ENCODE data around the gene MUC6. TPM values are rescaled to one million over a fixed set of nuclear protein-coding genes. Genes with fewer than 3 reads are reported as not detected.

The MUC6 gene
- total RNA-seq, 4 donors from 2014 or later, result not detected

GRCh38 chr11:1028291-1028540 lies 8.3 kb downstream of the MUC6 start:
- TF ChIP-seq CTCF (IDR thresholded peaks at IDR 0.05; ENCODE audit: low read depth), result no peak

- TF ChIP-seq CTCF (IDR thresholded peaks at IDR 0.05; ENCODE audit: low read depth), result no peak
Measured at GRCh38 chr11:1027483-1028290, 8.8 kb downstream of the MUC6 start.

- no peak for TF ChIP-seq CTCF (IDR thresholded peaks at IDR 0.05; ENCODE audit: low read depth)
Measured at GRCh38 chr11:1026641-1027482, 9.7 kb downstream of the MUC6 start.

GRCh38 chr11:1026163-1026450 lies 10.4 kb downstream of the MUC6 start:
- no peak for TF ChIP-seq CTCF (IDR thresholded peaks at IDR 0.05; ENCODE audit: low read depth)

GRCh38 chr11:1025410-1026162 lies 10.9 kb downstream of the MUC6 start:
- TF ChIP-seq CTCF (IDR thresholded peaks at IDR 0.05; ENCODE audit: low read depth), result no peak

GRCh38 chr11:1024597-1025409 lies 11.7 kb downstream of the MUC6 start:
- no peak for TF ChIP-seq CTCF (IDR thresholded peaks at IDR 0.05; ENCODE audit: low read depth)
